ENCODE measurements around the gene BCL11B. TPM values are rescaled to one million over a fixed set of nuclear protein-coding genes. Genes with fewer than 3 reads are reported as not detected.
A peak's percentile ranks its signal among the peaks of the same experiment; 100 is the strongest.

The BCL11B gene
- total and polyA plus RNA-seq, 4 donors, result 0.04 to 0.42 (median 0.16) TPM

GRCh38 chr14:99262977-99263448 lies 9.0 kb downstream of the BCL11B start:
- H3K27ac ChIP-seq (ENCODE audit: low read depth in 1 of 2, low read length in 2 of 2), result peak overlapping the region in 1 of 2 donors; percentile 13
- H3K27me3 ChIP-seq (ENCODE audit: control insufficient read depth in 4 of 4, insufficient read depth in 4 of 4, low read length in 3 of 4), result peaks cover 2 to 12% (median 7%) of the 10 kb centered on the region in 4 donors
- no peak overlapping the region for H3K4me3 ChIP-seq (ENCODE audit: low read depth in 1 of 3, low read length in 3 of 3)
- no peaks in the 10 kb centered on the region for H3K36me3 ChIP-seq (ENCODE audit: control insufficient read depth in 4 of 4, insufficient read depth in 3 of 4, low read depth in 1 of 4, low read length in 3 of 4)
- H3K9ac ChIP-seq (ENCODE audit: low read depth in 1 of 2, low read length in 2 of 2), result no peak overlapping the region
- TF ChIP-seq HNF4G (IDR thresholded peaks at IDR 0.05) (no peak), YY1 (IDR thresholded peaks at IDR 0.05) (no peak), NR2F2 (IDR thresholded peaks at IDR 0.05) (no peak), JUND (IDR thresholded peaks at IDR 0.05) (no peak), RXRA (IDR thresholded peaks at IDR 0.05) (no peak), TAF1 (conservative IDR thresholded peaks at IDR 0.05) (no peak), EGR1 (IDR thresholded peaks at IDR 0.05; ENCODE audit: low read depth in 2 of 2) (no peak), ZBTB33 (IDR thresholded peaks at IDR 0.05) (no peak), REST (IDR thresholded peaks at IDR 0.05) (no peak), FOXA1 (IDR thresholded peaks at IDR 0.05) (no peak), GABPA (IDR thresholded peaks at IDR 0.05 in 1 of 2, conservative IDR thresholded peaks at IDR 0.05 in 1 of 2) (no peak), MAX (IDR thresholded peaks at IDR 0.05) (no peak), ATF3 (IDR thresholded peaks at IDR 0.05) (no peak), FOXA2 (IDR thresholded peaks at IDR 0.05) (no peak), CTCF (IDR thresholded peaks at IDR 0.05; ENCODE audit: low read depth, low read length, missing input control) (no peak)
- 37% methylated on average over 11 of the region's 11 CpGs for WGBS
- H3K4me1 ChIP-seq (ENCODE audit: control insufficient read depth in 4 of 4, insufficient read depth in 4 of 4, low read length in 3 of 4), result peaks cover 0 to 4% (median 0%) of the 10 kb centered on the region in 4 donors
- H3K9me3 ChIP-seq (ENCODE audit: control insufficient read depth in 4 of 4, low read length in 3 of 4), result no peaks in the 10 kb centered on the region
- DNase-seq (ENCODE audit: low spot score), result no peak

Data from liver (tissue), 9 donors.